WI38 (cell line): ENCODE measurements around the gene PELO.

Experiments used
- H3K4me3 ChIP-seq: 2 replicates; pipeline ENCODE4 v1.5.1; 2011; ENCODE audit warnings: low read depth, mild to moderate bottlenecking, control low read depth, low read length
- TF ChIP-seq, protein P1 (sequence below): IDR thresholded peaks from 2 replicates; pipeline ENCODE4 v1.5.1; 2012; ENCODE audit warnings: low read depth, mild to moderate bottlenecking, control low read depth, low read length

PELO gene

DNA sequence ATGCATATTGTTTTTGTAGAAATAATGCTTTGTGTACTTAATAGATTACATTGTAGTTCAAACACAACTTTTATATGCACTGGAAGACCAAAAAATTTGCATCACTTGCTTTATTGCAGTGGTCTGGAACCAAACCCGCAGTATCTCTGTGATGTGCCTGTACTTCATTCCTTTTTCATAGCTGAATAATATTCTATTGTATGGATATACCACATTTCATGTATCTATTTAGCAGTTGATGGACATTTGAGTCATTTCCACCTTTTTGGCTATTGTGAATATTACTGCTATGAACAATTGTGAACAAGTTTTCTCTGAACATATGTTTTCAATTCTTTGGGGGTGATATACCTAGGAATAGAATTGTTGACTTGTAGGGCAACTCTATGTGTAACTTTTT is 40.1 kb downstream of the PELO start:
- TF ChIP-seq, protein P1, sequence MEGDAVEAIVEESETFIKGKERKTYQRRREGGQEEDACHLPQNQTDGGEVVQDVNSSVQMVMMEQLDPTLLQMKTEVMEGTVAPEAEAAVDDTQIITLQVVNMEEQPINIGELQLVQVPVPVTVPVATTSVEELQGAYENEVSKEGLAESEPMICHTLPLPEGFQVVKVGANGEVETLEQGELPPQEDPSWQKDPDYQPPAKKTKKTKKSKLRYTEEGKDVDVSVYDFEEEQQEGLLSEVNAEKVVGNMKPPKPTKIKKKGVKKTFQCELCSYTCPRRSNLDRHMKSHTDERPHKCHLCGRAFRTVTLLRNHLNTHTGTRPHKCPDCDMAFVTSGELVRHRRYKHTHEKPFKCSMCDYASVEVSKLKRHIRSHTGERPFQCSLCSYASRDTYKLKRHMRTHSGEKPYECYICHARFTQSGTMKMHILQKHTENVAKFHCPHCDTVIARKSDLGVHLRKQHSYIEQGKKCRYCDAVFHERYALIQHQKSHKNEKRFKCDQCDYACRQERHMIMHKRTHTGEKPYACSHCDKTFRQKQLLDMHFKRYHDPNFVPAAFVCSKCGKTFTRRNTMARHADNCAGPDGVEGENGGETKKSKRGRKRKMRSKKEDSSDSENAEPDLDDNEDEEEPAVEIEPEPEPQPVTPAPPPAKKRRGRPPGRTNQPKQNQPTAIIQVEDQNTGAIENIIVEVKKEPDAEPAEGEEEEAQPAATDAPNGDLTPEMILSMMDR: no peak

GRCh38 chr5:52829664-52830063 is 41.9 kb downstream of the PELO start:
- H3K4me3 ChIP-seq: no peak overlapping the region
- TF ChIP-seq, protein P1: no peak

More for the DNA sequence above, 40.1 kb downstream of the PELO start:
- H3K4me3 ChIP-seq: no peak overlapping the region

DNA sequence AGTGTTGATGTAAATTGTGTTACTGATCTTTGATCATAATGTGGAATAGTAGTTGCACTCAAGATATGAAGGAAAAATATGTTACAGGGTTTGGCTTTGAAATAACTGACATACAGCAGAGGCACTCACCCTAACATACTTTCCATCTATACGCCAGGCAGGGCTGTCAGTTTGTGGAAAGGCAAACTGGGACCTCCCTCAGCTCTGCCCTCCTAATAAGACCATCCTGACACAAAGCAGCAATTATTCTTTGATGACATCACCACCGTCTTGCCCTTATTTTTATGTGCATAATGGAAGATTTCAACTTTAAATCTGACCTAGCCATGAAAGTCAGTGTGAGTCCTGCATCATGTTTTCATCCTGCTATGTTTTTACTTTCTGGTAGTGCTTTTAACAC is 42.9 kb downstream of the PELO start:
- no peak overlapping the region for H3K4me3 ChIP-seq
- TF ChIP-seq, protein P1: no peak

DNA sequence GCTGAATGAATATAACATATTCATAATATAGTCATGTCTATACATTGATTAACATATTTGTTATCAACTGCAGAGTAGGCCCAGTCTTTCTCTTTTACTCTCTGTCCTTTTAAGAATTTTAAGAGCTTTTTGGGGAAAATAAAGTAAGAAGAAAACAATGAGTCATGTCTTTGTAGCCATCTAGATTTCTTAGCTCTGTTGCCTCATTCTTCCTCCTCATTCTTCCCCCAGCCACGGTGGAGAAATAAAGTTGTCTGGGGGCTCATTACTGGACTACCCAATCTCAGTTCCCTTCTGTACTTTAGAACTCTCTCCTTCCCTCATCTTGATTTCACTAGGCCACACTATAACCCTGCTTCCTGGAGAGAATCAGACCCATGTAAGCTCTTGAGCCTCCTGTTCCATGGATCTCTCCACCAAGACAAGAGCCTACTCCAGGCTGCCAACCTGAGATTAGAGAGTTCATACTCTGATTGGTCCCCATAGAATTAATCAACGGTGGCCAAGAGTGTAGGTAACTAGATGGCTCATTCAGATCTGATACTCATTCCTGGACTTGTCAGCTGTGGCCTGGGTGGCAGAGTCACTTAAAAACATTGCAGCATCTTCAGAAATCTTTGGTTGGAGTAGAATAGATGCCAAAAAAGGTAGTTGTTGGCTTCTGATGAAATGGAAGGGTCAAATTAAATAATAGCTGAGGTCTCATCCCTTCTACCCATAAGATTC is 44.2 kb downstream of the PELO start:
- H3K4me3 ChIP-seq: no peak overlapping the region
- TF ChIP-seq, protein P1: no peak

GRCh38 chr5:52834320-52834719 is 46.6 kb downstream of the PELO start:
- TF ChIP-seq, protein P1: no peak

DNA sequence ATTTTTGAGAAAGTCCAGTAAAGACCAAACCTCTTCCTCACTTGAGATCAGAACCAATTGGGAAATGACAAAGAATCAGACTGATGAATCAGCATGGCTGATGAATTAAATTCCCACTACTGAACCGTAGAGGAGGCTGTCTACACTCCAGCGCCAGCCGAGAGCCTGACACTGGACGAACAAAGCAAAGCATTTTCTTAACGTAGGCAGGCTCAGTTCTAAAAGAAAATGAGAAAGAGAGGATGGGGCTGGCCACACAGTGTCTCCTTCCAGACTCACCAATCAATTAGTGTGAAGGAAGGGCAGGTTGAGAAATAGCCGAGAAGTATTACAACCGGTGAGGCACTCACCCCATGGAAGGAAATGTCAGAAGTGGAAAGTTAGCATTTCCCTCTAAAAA is 49.4 kb downstream of the PELO start:
- TF ChIP-seq, protein P1: no peak
- no peak overlapping the region; the same call in 1 of the 2 replicates for H3K4me3 ChIP-seq

More at GRCh38 chr5:52834320-52834719, 46.6 kb downstream of the PELO start:
- H3K4me3 ChIP-seq: no peak overlapping the region
